ENCODE results near the gene STRIP1.

STRIP1 gene

DNA sequence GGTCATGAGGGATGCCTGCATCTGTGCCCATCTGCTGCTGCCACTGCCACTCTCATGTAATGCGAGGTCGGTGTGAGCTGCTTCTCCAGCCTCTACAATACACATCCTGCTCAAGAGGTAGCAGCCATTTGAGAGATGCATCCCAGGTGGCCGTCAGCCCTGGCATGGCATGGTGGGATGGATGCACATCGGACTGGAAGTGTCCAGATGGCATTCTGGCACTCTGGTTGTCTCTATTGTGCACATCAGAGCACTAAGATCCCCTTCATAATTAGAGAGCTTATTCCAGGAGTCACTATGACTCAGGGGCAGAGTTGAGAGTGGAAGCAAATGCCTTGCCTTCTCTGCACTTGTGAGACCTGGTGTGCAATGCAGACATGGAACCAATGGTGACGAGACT lies 3.8 kb downstream of the STRIP1 start:
- Histone ChIP-seq H3K79me2 (ENCODE audit: insufficient read depth, low read length) (peaks cover 31% of the 10 kb centered on the region), H3K4me1 (ENCODE audit: insufficient read depth, low read length, poor library complexity, severe bottlenecking) (peaks cover 24% of the 10 kb centered on the region), H3K36me3 (ENCODE audit: insufficient read depth, low read length) (peaks cover 52% of the 10 kb centered on the region; the same call in 1 of the 2 replicates), H3K9me2 (replicated peaks; ENCODE audit: low read depth, low read length) (no peaks in the 10 kb centered on the region), H3F3A (ENCODE audit: low read depth) (no peaks in the 10 kb centered on the region), H3K9me3 (ENCODE audit: insufficient read depth, low read depth, low read length) (no peaks in the 10 kb centered on the region), H2AFZ (ENCODE audit: low read length) (no peak overlapping the region), H3K4me3 (ENCODE audit: low read length, poor library complexity, severe bottlenecking) (no peak overlapping the region), H3K27me3 (ENCODE audit: insufficient read depth, low read length, poor library complexity, severe bottlenecking) (no peaks in the 10 kb centered on the region), H3K4me2 (ENCODE audit: low read depth, low read length, poor library complexity, severe bottlenecking) (no peak overlapping the region), H4K20me1 (ENCODE audit: insufficient read depth, low read length, poor library complexity, severe bottlenecking) (peaks cover 13% of the 10 kb centered on the region), H3K9ac (ENCODE audit: low read depth, low read length, poor library complexity, severe bottlenecking) (no peak overlapping the region)
- no peak for TF ChIP-seq EZH2phosphoT487 (IDR thresholded peaks at IDR 0.05; ENCODE audit: borderline replicate concordance)
- TF ChIP-seq, protein P1, sequence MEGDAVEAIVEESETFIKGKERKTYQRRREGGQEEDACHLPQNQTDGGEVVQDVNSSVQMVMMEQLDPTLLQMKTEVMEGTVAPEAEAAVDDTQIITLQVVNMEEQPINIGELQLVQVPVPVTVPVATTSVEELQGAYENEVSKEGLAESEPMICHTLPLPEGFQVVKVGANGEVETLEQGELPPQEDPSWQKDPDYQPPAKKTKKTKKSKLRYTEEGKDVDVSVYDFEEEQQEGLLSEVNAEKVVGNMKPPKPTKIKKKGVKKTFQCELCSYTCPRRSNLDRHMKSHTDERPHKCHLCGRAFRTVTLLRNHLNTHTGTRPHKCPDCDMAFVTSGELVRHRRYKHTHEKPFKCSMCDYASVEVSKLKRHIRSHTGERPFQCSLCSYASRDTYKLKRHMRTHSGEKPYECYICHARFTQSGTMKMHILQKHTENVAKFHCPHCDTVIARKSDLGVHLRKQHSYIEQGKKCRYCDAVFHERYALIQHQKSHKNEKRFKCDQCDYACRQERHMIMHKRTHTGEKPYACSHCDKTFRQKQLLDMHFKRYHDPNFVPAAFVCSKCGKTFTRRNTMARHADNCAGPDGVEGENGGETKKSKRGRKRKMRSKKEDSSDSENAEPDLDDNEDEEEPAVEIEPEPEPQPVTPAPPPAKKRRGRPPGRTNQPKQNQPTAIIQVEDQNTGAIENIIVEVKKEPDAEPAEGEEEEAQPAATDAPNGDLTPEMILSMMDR (conservative IDR thresholded peaks at IDR 0.05; ENCODE audit: low read length) = no peak

- Histone ChIP-seq H3K9ac (ENCODE audit: low read depth, low read length, poor library complexity, severe bottlenecking) (no peak overlapping the region), H3K4me2 (ENCODE audit: low read depth, low read length, poor library complexity, severe bottlenecking) (no peak overlapping the region), H3K4me3 (ENCODE audit: low read length, poor library complexity, severe bottlenecking) (no peak overlapping the region), H2AFZ (ENCODE audit: low read length) (no peak overlapping the region), H3K79me2 (ENCODE audit: insufficient read depth, low read length) (peaks cover 29% of the 10 kb centered on the region), H3K27me3 (ENCODE audit: insufficient read depth, low read length, poor library complexity, severe bottlenecking) (no peaks in the 10 kb centered on the region), H3K36me3 (ENCODE audit: insufficient read depth, low read length) (peaks cover 66% of the 10 kb centered on the region; the same call in 1 of the 2 replicates), H4K20me1 (ENCODE audit: insufficient read depth, low read length, poor library complexity, severe bottlenecking) (peaks cover 13% of the 10 kb centered on the region), H3F3A (ENCODE audit: low read depth) (no peaks in the 10 kb centered on the region), H3K9me2 (replicated peaks; ENCODE audit: low read depth, low read length) (no peaks in the 10 kb centered on the region), H3K9me3 (ENCODE audit: insufficient read depth, low read depth, low read length) (no peaks in the 10 kb centered on the region), H3K4me1 (ENCODE audit: insufficient read depth, low read length, poor library complexity, severe bottlenecking) (peaks cover 17% of the 10 kb centered on the region)
- TF ChIP-seq EZH2phosphoT487 (IDR thresholded peaks at IDR 0.05; ENCODE audit: borderline replicate concordance) = no peak
- TF ChIP-seq, protein P1 (conservative IDR thresholded peaks at IDR 0.05; ENCODE audit: low read length) = no peak
These were observed 5.2 kb downstream of the STRIP1 start for GRCh38 chr1:110039641-110040040.

- peaks cover 20% of the 10 kb centered on the region for H3K79me2 ChIP-seq (ENCODE audit: insufficient read depth, low read length)
- H4K20me1 ChIP-seq (ENCODE audit: insufficient read depth, low read length, poor library complexity, severe bottlenecking) = peaks cover 10% of the 10 kb centered on the region
- H3K9ac ChIP-seq (ENCODE audit: low read depth, low read length, poor library complexity, severe bottlenecking) = no peak overlapping the region
These were observed 6.1 kb downstream of the STRIP1 start for GRCh38 chr1:110040548-110040947.

More at GRCh38 chr1:110040548-110040947, 6.1 kb downstream of the STRIP1 start:
- Histone ChIP-seq H3F3A (ENCODE audit: low read depth) (no peaks in the 10 kb centered on the region), H3K9me3 (ENCODE audit: insufficient read depth, low read depth, low read length) (no peaks in the 10 kb centered on the region), H3K36me3 (ENCODE audit: insufficient read depth, low read length) (peaks cover 73% of the 10 kb centered on the region; the same call in 1 of the 2 replicates), H3K4me1 (ENCODE audit: insufficient read depth, low read length, poor library complexity, severe bottlenecking) (peaks cover 14% of the 10 kb centered on the region), H3K4me3 (ENCODE audit: low read length, poor library complexity, severe bottlenecking) (no peak overlapping the region), H3K27me3 (ENCODE audit: insufficient read depth, low read length, poor library complexity, severe bottlenecking) (no peaks in the 10 kb centered on the region), H3K9me2 (replicated peaks; ENCODE audit: low read depth, low read length) (no peaks in the 10 kb centered on the region), H3K4me2 (ENCODE audit: low read depth, low read length, poor library complexity, severe bottlenecking) (no peak overlapping the region), H2AFZ (ENCODE audit: low read length) (no peak overlapping the region)
- TF ChIP-seq, protein P1 (conservative IDR thresholded peaks at IDR 0.05; ENCODE audit: low read length) = no peak
- no peak for TF ChIP-seq EZH2phosphoT487 (IDR thresholded peaks at IDR 0.05; ENCODE audit: borderline replicate concordance)
